CD4-positive, alpha-beta T cell treated with Interleukin-15 for 4 hours (primary cell): ENCODE results near the gene RPS8.
A peak's percentile ranks its signal among the peaks of the same experiment; 100 is the strongest.
"Not testable (repeated sequence)": the region's sequence is repeated elsewhere in the genome, so short reads cannot be mapped to it uniquely, and the experiment has no call there.

Experiments
- DNase-seq: peaks from one replicate; pipeline ENCODE4 v3.0.0-alpha.2; 2020; ENCODE audit warnings: low spot score

The RPS8 gene

GRCh38 chr1:44783697-44784093, 8.4 kb downstream of the RPS8 start:
- DNase-seq, result no peak

GRCh38 chr1:44784094-44785028, 9.0 kb downstream of the RPS8 start:
- peak; percentile 37 for DNase-seq

GRCh38 chr1:44785029-44785380, 9.7 kb downstream of the RPS8 start:
- DNase-seq, result no peak

GRCh38 chr1:44785501-44786137, 10.3 kb downstream of the RPS8 start:
- no peak for DNase-seq

- DNase-seq, result peak; percentile 74
Observed at GRCh38 chr1:44786138-44786840, 10.9 kb downstream of the RPS8 start.

- no peak for DNase-seq
Observed at GRCh38 chr1:44786841-44787426, 11.6 kb downstream of the RPS8 start.

- DNase-seq, result no peak
Observed at GRCh38 chr1:44787506-44787905, 12.2 kb downstream of the RPS8 start.

GRCh38 chr1:44788120-44788860, 12.9 kb downstream of the RPS8 start, which contains the start of gene BEST4:
BEST4 (minus strand) TSS chr1:44788170; CDS start chr1:44787705, 465 bp downstream.
- DNase-seq, result no peak

- no peak for DNase-seq
Observed at GRCh38 chr1:44790968-44791801, 15.8 kb downstream of the RPS8 start.

GRCh38 chr1:44792736-44793502, 17.6 kb downstream of the RPS8 start:
- DNase-seq, result no peak

- DNase-seq, result not testable (repeated sequence)
Observed at GRCh38 chr1:44797886-44798285, 22.5 kb downstream of the RPS8 start.

GRCh38 chr1:44798481-44799365, 23.4 kb downstream of the RPS8 start:
- DNase-seq, result no peak

GRCh38 chr1:44799770-44800584, 24.6 kb downstream of the RPS8 start, which contains the start of gene PLK3:
PLK3 (plus strand) TSS chr1:44800377; CDS start chr1:44800464, 87 bp downstream.
- peak; percentile 99 for DNase-seq

- peak; percentile 62 for DNase-seq
Observed at GRCh38 chr1:44801491-44802305, 26.4 kb downstream of the RPS8 start.

GRCh38 chr1:44802306-44803061, 27.1 kb downstream of the RPS8 start:
- DNase-seq, result no peak

- no peak for DNase-seq
Observed at GRCh38 chr1:44803062-44803311, 27.6 kb downstream of the RPS8 start.
